ENCODE measurements around the gene POLR2F. TPM values are rescaled to one million over a fixed set of nuclear protein-coding genes. Genes with fewer than 3 reads are reported as not detected.
A peak's percentile ranks its signal among the peaks of the same experiment; 100 is the strongest.

The POLR2F gene
- total RNA-seq, 1 donor from 2014 or later: 113 TPM

DNA sequence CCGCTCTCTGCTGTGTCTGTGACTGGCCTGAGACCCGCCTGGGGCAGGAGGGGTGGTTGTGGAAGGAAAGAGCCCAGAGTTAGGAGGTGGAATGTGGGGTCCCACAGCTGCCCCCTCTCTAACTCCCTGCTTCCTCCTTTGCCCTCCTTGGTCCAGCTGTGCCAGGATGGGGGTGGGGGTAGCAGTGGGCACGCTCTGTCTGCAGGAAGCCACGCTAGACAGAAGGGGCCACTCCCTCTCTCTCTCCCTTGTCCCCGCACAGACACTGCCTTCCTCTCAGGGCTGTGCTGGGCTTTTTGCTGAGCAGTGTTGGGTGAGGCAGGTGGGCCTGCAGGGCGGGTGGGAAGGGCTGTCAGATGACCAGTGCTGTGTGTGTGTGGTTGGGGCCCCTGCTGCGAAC lies 32.9 kb downstream of the POLR2F start:
- DNase-seq: no peak
- H3K4me1 Mint-ChIP-seq: no peaks in the 10 kb centered on the region
- H3K36me3 Mint-ChIP-seq (ENCODE audit: low read depth): no peaks in the 10 kb centered on the region
- H3K9me3 Mint-ChIP-seq: no peaks in the 10 kb centered on the region
- intact Hi-C loops (cut with micrococcal nuclease): no loop called here
- no peaks in the 10 kb centered on the region for H3K27me3 Mint-ChIP-seq
- H3K4me3 Mint-ChIP-seq: no peak overlapping the region
- H3K27ac Mint-ChIP-seq: no peak overlapping the region

DNA sequence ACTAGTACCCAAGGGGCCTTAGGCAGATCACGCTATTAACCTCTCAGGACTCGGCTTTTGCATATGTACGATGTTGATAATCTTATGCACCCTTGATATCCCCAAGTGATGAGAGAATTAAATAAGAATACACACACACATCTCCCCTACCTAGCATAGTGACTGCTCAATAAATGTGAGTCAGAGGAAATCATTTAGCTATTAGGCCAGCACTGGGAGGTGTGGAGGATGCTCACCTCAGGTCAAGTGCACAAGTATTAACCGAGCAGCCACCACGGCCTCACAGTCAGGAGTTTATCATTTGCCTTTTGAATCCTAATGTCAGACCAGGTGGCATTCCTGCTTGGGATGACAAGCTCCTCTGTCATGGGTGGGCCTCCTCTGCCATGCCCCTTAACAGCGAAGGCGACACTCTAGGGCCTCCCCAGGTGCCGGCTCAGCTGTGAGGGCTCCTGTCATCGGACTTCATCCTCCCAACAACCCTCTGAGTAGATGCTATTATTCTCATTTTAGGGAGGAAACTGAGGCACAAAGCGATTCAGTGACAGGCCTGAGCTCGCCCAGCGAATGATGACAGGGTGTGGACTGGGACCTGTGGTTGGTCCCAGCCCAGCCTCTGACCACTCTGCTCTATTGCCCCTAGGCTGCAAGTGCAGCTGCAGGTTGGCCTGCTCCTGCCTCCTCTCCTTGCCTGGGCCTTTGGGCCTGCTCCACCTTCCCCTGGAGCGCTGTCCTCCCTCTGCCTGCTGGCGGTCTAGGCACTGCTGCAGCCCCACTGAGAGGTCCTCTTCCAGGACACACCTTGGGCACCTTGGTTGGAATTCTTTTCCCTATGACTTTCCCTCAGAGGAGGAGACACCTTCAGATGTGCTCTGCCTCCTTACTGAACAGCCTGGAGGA lies 35.9 kb downstream of the POLR2F start:
- intact Hi-C loops (cut with micrococcal nuclease): no loop called here
- no peak for DNase-seq
- no peak overlapping the region for H3K4me3 Mint-ChIP-seq
- no peaks in the 10 kb centered on the region for H3K27me3 Mint-ChIP-seq
- no peaks in the 10 kb centered on the region for H3K9me3 Mint-ChIP-seq
- no peaks in the 10 kb centered on the region for H3K4me1 Mint-ChIP-seq
- H3K36me3 Mint-ChIP-seq (ENCODE audit: low read depth): no peaks in the 10 kb centered on the region
- no peak overlapping the region for H3K27ac Mint-ChIP-seq

DNA sequence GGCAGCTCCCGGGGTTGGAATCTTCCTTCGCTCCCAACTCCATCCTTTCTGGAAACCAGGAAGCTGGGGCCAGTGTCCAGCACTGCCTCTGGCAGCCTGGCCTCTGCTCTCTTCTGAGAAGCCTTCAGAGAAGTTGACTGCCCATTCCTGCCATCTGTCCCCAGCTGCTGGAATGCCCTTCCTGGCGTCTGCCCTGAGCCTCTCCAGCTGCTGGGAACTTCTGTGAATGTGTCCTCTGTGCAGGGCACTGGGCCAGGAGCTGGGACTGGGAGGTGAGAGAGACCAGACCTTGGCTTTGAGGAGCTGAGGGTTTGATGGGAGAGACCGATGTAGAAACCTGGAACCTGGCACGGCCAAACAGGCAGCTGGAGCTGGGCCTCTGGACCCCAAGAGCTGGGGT lies 36.8 kb downstream of the POLR2F start:
- Mint-ChIP-seq H3K27me3 (no peaks in the 10 kb centered on the region), H3K27ac (no peak overlapping the region), H3K9me3 (no peaks in the 10 kb centered on the region), H3K4me1 (no peaks in the 10 kb centered on the region), H3K4me3 (no peak overlapping the region), H3K36me3 (ENCODE audit: low read depth) (no peaks in the 10 kb centered on the region)
- intact Hi-C loops (cut with micrococcal nuclease): no loop called here
- no peak for DNase-seq

DNA sequence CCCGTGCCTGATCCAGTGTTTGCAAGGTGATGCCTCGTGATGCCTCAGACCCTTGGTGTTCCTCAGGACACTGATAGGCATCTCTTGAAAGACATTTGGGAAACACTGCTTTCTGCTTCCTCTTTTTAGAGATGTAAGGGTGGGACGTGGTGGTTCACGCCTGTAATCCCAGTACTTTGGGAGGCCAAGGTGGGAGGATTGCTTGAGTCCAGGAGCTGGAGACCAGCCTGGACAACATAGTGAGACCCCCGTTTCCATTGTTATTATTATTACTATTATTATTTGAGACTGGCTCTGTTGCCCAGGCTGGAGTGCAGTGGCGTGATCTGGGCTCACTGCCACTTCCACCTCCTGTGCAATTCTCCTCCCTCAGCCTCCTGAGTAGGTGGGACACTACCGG lies 37.4 kb downstream of the POLR2F start:
- Mint-ChIP-seq H3K4me3 (no peak overlapping the region), H3K27ac (no peak overlapping the region), H3K9me3 (no peaks in the 10 kb centered on the region), H3K27me3 (no peaks in the 10 kb centered on the region), H3K4me1 (no peaks in the 10 kb centered on the region), H3K36me3 (ENCODE audit: low read depth) (no peaks in the 10 kb centered on the region)
- no peak for DNase-seq
- intact Hi-C loops (cut with micrococcal nuclease): no loop called here

DNA sequence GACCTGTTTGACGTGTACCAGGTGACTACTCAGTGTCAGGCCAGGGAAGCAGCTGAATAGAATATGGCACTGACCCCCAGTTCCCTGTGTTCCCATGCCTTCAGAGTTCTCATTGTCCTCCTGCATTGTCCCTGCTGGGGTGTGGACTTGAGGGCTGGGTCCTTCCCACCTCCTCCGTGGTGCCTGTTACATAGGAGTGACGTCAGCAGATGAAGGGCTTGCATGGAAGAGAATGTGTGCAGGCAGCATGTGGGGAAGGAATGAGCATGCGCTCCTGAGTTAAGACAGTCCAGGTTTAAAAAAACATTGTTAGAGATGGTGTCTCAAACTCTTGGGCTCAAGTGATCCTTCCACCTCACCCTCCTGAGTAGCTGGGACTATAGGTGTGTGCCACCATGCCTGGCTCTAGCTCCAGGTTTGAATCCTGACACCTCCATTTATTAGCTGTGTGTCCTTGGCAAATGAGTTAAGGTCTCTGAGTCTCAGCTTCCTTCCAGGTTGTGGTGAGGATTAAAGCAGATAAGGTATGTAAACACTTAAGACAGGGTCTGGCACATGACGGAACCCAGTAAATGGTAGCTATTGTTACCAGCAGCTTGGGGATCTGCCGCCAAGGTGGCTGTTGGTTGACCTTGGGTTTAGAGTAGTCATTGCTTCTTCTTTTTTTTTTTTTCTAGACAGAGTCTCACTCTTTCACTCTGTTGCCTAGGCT lies 38.4 kb downstream of the POLR2F start:
- no peaks in the 10 kb centered on the region for H3K36me3 Mint-ChIP-seq (ENCODE audit: low read depth)
- H3K4me3 Mint-ChIP-seq: no peak overlapping the region
- no peaks in the 10 kb centered on the region for H3K4me1 Mint-ChIP-seq
- H3K27me3 Mint-ChIP-seq: no peaks in the 10 kb centered on the region
- intact Hi-C loops (cut with micrococcal nuclease): no loop called here
- H3K27ac Mint-ChIP-seq: no peak overlapping the region
- H3K9me3 Mint-ChIP-seq: no peaks in the 10 kb centered on the region
- no peak for DNase-seq

DNA sequence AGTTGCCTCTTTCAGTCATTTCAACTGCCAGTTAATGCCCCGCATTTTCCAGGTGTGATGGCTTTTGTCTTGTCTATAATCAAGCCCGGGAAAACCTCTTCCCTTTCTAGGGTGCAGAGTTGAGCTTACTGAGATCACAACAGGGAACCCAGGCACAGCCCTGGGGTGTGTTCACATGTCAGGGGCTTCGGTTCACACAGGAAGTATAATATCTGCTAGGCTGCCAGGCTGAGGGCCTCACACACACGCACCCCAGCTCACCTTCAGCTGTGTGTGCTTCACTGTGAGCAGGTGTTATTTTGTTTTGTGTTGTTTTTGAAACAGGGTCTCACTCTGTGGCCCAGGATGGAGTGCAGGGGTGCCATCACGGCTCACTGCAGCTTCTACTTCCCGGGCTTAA lies 40.5 kb downstream of the POLR2F start:
- Mint-ChIP-seq H3K36me3 (ENCODE audit: low read depth) (no peaks in the 10 kb centered on the region), H3K9me3 (no peaks in the 10 kb centered on the region), H3K4me3 (no peak overlapping the region), H3K27me3 (no peaks in the 10 kb centered on the region), H3K4me1 (no peaks in the 10 kb centered on the region), H3K27ac (no peak overlapping the region)
- intact Hi-C loops (cut with micrococcal nuclease): no loop called here
- DNase-seq: no peak

DNA sequence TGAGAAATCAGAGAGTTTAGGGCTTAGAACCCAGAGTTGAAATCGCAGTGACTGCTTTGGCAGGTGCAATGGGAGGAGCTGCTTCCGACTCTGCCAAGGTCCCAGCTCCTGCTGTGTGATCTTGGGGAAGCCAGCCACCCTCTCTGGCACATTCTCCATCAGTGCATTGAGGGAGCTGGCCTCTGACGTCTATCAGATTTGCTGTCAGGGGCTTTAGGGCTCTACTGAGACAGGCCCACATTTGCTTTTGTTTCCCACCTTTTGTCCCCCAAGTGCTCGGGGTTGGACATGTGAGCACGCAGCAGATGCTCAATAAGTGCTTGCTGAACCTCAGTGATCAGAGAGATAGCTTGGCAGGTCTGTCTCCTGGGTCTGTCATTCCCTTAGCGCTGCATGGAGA lies 41.5 kb downstream of the POLR2F start:
- DNase-seq: no peak
- intact Hi-C loops (cut with micrococcal nuclease): no loop called here
- no peak overlapping the region for H3K4me3 Mint-ChIP-seq
- no peaks in the 10 kb centered on the region for H3K36me3 Mint-ChIP-seq (ENCODE audit: low read depth)
- H3K4me1 Mint-ChIP-seq: no peaks in the 10 kb centered on the region
- H3K27ac Mint-ChIP-seq: no peak overlapping the region
- H3K9me3 Mint-ChIP-seq: no peaks in the 10 kb centered on the region
- no peaks in the 10 kb centered on the region for H3K27me3 Mint-ChIP-seq

DNA sequence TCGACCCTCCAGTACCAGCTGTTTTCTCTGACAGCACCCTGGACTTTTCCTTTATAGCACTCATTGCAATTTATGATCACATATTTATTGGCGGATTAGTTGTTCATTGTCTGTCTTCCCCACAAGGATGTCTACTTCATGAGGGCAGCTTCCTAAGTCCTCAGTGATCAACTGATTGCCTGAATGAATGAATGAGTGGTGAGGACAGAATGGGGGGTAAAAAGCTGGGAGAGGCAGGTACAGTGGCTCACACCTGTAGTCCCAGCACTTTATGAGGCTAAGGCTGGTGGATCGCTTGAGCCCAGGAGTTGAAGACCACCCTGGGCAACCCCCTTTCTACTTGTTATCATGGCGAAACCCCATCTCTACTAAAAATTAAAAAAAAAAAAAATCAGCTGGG lies 42.0 kb downstream of the POLR2F start:
- Mint-ChIP-seq H3K36me3 (ENCODE audit: low read depth) (no peaks in the 10 kb centered on the region), H3K27me3 (no peaks in the 10 kb centered on the region), H3K27ac (no peak overlapping the region)

DNA sequence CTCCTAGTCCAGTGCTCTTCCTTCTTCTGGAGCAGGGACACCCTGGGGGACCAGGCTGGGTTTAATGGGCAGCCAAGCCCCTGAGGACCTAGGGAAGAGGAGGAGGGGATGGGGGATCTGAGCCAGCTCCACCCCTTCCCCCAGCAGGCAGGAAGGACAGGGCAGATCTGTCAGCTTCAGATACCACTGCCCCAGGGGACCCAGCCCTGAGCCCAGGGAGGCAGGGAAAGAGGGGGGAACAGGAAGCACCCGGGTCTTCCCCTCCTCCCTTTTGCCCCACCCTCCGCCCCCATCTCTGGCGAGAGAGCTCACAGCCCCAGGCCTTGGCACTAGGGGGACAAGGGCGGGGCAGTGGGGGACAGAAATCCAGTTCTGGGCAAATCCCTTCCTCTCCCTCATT lies 42.6 kb downstream of the POLR2F start:
- Mint-ChIP-seq H3K36me3 (ENCODE audit: low read depth) (no peaks in the 10 kb centered on the region), H3K27ac (no peak overlapping the region), H3K4me3 (no peak overlapping the region), H3K27me3 (no peaks in the 10 kb centered on the region), H3K9me3 (no peaks in the 10 kb centered on the region), H3K4me1 (no peaks in the 10 kb centered on the region)
- intact Hi-C loops (cut with micrococcal nuclease): no loop called here
- DNase-seq: no peak

More for the DNA sequence above, 42.0 kb downstream of the POLR2F start:
- H3K9me3 Mint-ChIP-seq: no peaks in the 10 kb centered on the region
- intact Hi-C loops (cut with micrococcal nuclease): no loop called here
- H3K4me1 Mint-ChIP-seq: no peaks in the 10 kb centered on the region
- no peak overlapping the region for H3K4me3 Mint-ChIP-seq
- no peak for DNase-seq

DNA sequence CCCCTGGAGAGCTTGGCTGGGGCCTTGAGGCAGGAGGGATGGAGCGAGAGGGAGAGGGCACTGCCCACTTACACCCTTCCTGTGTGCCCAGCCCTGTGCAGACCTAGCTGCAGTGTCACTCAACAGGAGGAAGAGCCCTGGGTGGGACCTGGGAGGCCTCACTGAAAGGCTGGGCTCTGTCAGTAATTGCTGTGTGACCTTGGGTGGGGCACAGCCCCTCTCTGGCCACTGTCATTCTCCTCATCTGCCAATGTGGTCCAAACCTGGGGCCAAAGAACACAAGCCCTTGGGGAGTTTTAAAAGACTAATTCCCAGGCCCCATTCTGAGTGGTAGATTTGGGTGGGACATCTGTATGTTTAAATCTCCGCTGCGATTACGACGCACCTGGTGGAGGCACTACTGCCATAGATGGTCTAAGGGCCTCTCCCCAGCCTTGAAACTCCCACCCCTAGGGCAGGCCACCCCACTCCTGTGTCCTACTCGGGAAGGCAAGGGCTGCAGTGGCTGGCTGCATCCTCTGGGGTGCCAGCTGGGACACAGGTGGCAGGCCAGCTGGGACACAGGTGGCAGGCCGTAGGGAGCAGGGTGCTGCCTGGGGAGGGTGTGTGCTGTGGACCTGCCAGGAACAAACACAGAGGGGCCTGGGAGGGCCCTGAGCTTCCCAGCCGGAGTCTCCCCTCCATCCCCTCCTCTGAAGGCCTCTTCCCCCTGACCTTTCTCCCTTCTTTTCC lies 43.2 kb downstream of the POLR2F start:
- H3K36me3 Mint-ChIP-seq (ENCODE audit: low read depth): no peaks in the 10 kb centered on the region
- H3K27ac Mint-ChIP-seq: no peak overlapping the region
- H3K9me3 Mint-ChIP-seq: no peaks in the 10 kb centered on the region
- no peak overlapping the region for H3K4me3 Mint-ChIP-seq
- intact Hi-C loops (cut with micrococcal nuclease): no loop called here
- H3K4me1 Mint-ChIP-seq: no peaks in the 10 kb centered on the region
- DNase-seq: no peak
- no peaks in the 10 kb centered on the region for H3K27me3 Mint-ChIP-seq

DNA sequence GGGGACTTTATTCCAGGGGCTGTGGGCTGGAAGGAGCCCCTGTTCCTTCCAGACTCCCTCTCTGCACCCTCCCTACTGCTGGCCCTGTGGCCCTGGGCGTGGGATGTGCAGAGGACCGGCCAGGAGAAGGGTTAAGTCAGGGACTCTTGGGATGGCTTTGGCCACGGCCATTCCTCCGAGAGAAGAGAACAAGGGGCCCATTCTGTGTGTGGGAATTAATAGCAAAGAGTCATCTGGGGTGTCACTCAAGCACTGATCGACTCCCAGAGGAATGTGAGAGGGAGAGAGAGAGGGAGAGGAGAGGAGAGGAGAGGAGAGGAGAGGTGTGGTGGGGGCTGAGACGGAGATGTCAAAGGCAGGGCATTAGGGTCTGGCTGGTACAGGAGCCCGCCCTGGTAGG lies 45.0 kb downstream of the POLR2F start:
- Mint-ChIP-seq H3K9me3 (no peaks in the 10 kb centered on the region), H3K36me3 (ENCODE audit: low read depth) (no peaks in the 10 kb centered on the region), H3K4me3 (no peak overlapping the region), H3K27ac (peak overlapping the region; percentile 60), H3K4me1 (no peaks in the 10 kb centered on the region), H3K27me3 (no peaks in the 10 kb centered on the region)
- intact Hi-C loops (cut with micrococcal nuclease): no loop called here
- DNase-seq: no peak

DNA sequence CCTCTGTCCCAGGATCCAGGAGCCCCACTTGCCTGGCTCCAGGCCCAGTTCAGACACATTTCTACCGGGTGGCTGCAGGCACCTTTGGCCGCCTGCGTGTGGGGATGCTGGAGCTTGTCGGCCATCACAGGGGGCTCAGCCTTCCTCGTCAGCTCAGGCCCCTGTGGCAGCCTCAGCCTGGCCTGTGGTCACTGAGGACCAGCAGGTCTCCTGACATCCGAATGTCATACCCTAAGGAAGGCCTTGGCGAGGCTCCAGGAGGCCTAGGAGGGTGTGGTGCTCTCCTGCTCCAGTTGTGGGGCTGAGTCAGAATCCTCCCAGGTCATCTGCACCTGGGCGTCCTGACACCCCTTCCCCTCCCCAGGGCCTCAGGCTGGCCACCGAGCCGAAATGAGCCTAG lies 45.7 kb downstream of the POLR2F start:
- Mint-ChIP-seq H3K4me3 (no peak overlapping the region), H3K27me3 (no peaks in the 10 kb centered on the region), H3K27ac (no peak overlapping the region), H3K9me3 (no peaks in the 10 kb centered on the region), H3K36me3 (ENCODE audit: low read depth) (no peaks in the 10 kb centered on the region), H3K4me1 (no peaks in the 10 kb centered on the region)
- DNase-seq: no peak
- intact Hi-C loops (cut with micrococcal nuclease): no loop called here

DNA sequence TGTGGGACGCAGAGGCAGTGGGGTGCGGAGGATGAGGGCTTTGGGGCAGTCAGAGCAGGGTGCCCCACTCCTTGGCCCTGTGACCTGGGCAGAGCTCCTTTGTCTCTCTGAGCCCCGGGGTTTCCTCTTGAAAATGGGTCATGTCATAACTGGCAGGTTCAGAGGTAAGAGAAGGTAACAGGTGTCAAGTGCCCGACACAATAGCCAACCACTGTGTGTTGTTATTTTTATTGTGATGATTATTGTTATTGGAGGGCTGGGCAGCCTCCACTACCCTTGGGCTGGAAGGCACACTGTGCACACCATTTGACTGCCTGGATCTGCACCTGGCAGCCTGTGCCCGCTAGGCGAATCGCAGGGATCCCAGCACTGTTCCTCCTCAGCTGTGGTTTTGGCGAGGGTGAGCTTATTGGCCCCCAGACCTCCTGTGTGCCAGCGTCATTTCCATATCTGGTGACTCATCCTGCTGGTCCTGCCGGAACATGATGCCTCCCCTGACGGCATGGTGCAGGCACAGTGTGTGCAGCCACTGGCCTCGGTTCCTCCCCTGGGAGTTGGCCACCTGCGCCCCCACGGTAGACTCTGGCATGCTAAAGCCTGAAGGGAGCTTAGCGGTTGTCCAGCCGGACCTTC lies 46.3 kb downstream of the POLR2F start:
- Mint-ChIP-seq H3K36me3 (ENCODE audit: low read depth) (no peaks in the 10 kb centered on the region), H3K27ac (no peak overlapping the region), H3K4me3 (no peak overlapping the region), H3K4me1 (no peaks in the 10 kb centered on the region), H3K27me3 (no peaks in the 10 kb centered on the region), H3K9me3 (no peaks in the 10 kb centered on the region)
- DNase-seq: no peak
- intact Hi-C loops (cut with micrococcal nuclease): no loop called here

DNA sequence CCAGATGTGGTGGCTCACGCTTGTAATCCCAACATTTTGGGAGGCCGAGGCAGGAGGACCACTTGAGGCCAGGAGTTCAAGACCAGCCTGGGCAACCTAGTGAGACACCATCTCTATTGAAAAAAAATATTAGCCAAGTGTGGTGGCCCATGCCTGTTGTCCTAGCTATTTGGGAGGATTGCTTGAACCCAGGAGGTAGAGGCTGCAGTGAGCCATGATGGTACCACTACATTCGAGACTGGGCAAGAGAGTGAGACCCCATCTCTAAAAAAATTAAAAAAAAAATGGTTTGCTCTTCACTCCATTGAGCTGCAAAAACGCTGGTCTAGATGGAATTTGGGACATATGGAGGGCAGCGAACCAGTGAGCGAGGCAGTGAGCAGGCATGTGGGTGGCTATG lies 52.4 kb downstream of the POLR2F start:
- Mint-ChIP-seq H3K27ac (no peak overlapping the region), H3K9me3 (no peaks in the 10 kb centered on the region), H3K4me1 (no peaks in the 10 kb centered on the region), H3K36me3 (ENCODE audit: low read depth) (no peaks in the 10 kb centered on the region), H3K4me3 (no peak overlapping the region), H3K27me3 (peaks cover 2% of the 10 kb centered on the region)
- DNase-seq: no peak
- intact Hi-C loops (cut with micrococcal nuclease): no loop called here

All from activated CD4-positive, alpha-beta T cell treated with anti-CD3 and anti-CD28 coated beads, Interleukin-2, amount 10 ng/mL, durations not matched to agents 24 days and 14 days (primary cell).